Measurements from ENCODE around the gene AUTS2.

AUTS2 gene

GRCh38 chr7:70325509-70326101, 727.3 kb downstream of the AUTS2 start:
- Histone ChIP-seq H3K36me3 (ENCODE audit: control insufficient read depth in 1 of 2, insufficient read depth in 2 of 2, low read length in 2 of 2) (no peaks in the 10 kb centered on the region), H3K27me3 (ENCODE audit: low read depth, low read length) (no peaks in the 10 kb centered on the region), H3K9me3 (ENCODE audit: control insufficient read depth in 1 of 2, low read length in 2 of 2) (no peaks in the 10 kb centered on the region), H3K4me1 (ENCODE audit: control insufficient read depth in 1 of 2, insufficient read depth in 2 of 2, low read length in 2 of 2) (no peaks in the 10 kb centered on the region), H3K4me3 (ENCODE audit: low read depth in 1 of 2, low read length in 2 of 2) (no peak overlapping the region), H3K27ac (ENCODE audit: low read length) (no peak overlapping the region)

GRCh38 chr7:70334295-70334694, 736.0 kb downstream of the AUTS2 start:
- Histone ChIP-seq H3K9me3 (ENCODE audit: control insufficient read depth in 1 of 2, low read length in 2 of 2) (no peaks in the 10 kb centered on the region), H3K4me3 (ENCODE audit: low read depth in 1 of 2, low read length in 2 of 2) (no peak overlapping the region), H3K27ac (ENCODE audit: low read length) (no peak overlapping the region), H3K27me3 (ENCODE audit: low read depth, low read length) (no peaks in the 10 kb centered on the region), H3K4me1 (ENCODE audit: control insufficient read depth in 1 of 2, insufficient read depth in 2 of 2, low read length in 2 of 2) (no peaks in the 10 kb centered on the region), H3K36me3 (ENCODE audit: control insufficient read depth in 1 of 2, insufficient read depth in 2 of 2, low read length in 2 of 2) (no peaks in the 10 kb centered on the region)

GRCh38 chr7:70334871-70335270, 736.6 kb downstream of the AUTS2 start:
- H3K27me3 ChIP-seq (ENCODE audit: low read depth, low read length), result no peaks in the 10 kb centered on the region
- no peak overlapping the region for H3K4me3 ChIP-seq (ENCODE audit: low read depth in 1 of 2, low read length in 2 of 2)
- H3K4me1 ChIP-seq (ENCODE audit: control insufficient read depth in 1 of 2, insufficient read depth in 2 of 2, low read length in 2 of 2), result no peaks in the 10 kb centered on the region
- H3K36me3 ChIP-seq (ENCODE audit: control insufficient read depth in 1 of 2, insufficient read depth in 2 of 2, low read length in 2 of 2), result no peaks in the 10 kb centered on the region
- H3K27ac ChIP-seq (ENCODE audit: low read length), result no peak overlapping the region
- H3K9me3 ChIP-seq (ENCODE audit: control insufficient read depth in 1 of 2, low read length in 2 of 2), result no peaks in the 10 kb centered on the region

- Histone ChIP-seq H3K27me3 (ENCODE audit: low read depth, low read length) (no peaks in the 10 kb centered on the region), H3K27ac (ENCODE audit: low read length) (no peak overlapping the region), H3K4me3 (ENCODE audit: low read depth in 1 of 2, low read length in 2 of 2) (no peak overlapping the region), H3K36me3 (ENCODE audit: control insufficient read depth in 1 of 2, insufficient read depth in 2 of 2, low read length in 2 of 2) (no peaks in the 10 kb centered on the region), H3K9me3 (ENCODE audit: control insufficient read depth in 1 of 2, low read length in 2 of 2) (no peaks in the 10 kb centered on the region), H3K4me1 (ENCODE audit: control insufficient read depth in 1 of 2, insufficient read depth in 2 of 2, low read length in 2 of 2) (no peaks in the 10 kb centered on the region)
These were observed 738.3 kb downstream of the AUTS2 start for GRCh38 chr7:70336536-70336935.

GRCh38 chr7:70338015-70338414, 739.7 kb downstream of the AUTS2 start:
- H3K27me3 ChIP-seq (ENCODE audit: low read depth, low read length), result no peaks in the 10 kb centered on the region
- H3K9me3 ChIP-seq (ENCODE audit: control insufficient read depth in 1 of 2, low read length in 2 of 2), result no peaks in the 10 kb centered on the region
- H3K27ac ChIP-seq (ENCODE audit: low read length), result no peak overlapping the region
- no peaks in the 10 kb centered on the region for H3K4me1 ChIP-seq (ENCODE audit: control insufficient read depth in 1 of 2, insufficient read depth in 2 of 2, low read length in 2 of 2)
- H3K36me3 ChIP-seq (ENCODE audit: control insufficient read depth in 1 of 2, insufficient read depth in 2 of 2, low read length in 2 of 2), result no peaks in the 10 kb centered on the region
- H3K4me3 ChIP-seq (ENCODE audit: low read depth in 1 of 2, low read length in 2 of 2), result no peak overlapping the region

GRCh38 chr7:70340236-70340635, 742.0 kb downstream of the AUTS2 start:
- Histone ChIP-seq H3K27ac (ENCODE audit: low read length) (no peak overlapping the region), H3K9me3 (ENCODE audit: control insufficient read depth in 1 of 2, low read length in 2 of 2) (no peaks in the 10 kb centered on the region), H3K4me3 (ENCODE audit: low read depth in 1 of 2, low read length in 2 of 2) (no peak overlapping the region), H3K36me3 (ENCODE audit: control insufficient read depth in 1 of 2, insufficient read depth in 2 of 2, low read length in 2 of 2) (no peaks in the 10 kb centered on the region), H3K27me3 (ENCODE audit: low read depth, low read length) (no peaks in the 10 kb centered on the region), H3K4me1 (ENCODE audit: control insufficient read depth in 1 of 2, insufficient read depth in 2 of 2, low read length in 2 of 2) (no peaks in the 10 kb centered on the region)

- no peak overlapping the region for H3K27ac ChIP-seq (ENCODE audit: low read length)
- no peaks in the 10 kb centered on the region for H3K4me1 ChIP-seq (ENCODE audit: control insufficient read depth in 1 of 2, insufficient read depth in 2 of 2, low read length in 2 of 2)
- H3K27me3 ChIP-seq (ENCODE audit: low read depth, low read length), result no peaks in the 10 kb centered on the region
- H3K9me3 ChIP-seq (ENCODE audit: control insufficient read depth in 1 of 2, low read length in 2 of 2), result no peaks in the 10 kb centered on the region
- H3K36me3 ChIP-seq (ENCODE audit: control insufficient read depth in 1 of 2, insufficient read depth in 2 of 2, low read length in 2 of 2), result no peaks in the 10 kb centered on the region
- H3K4me3 ChIP-seq (ENCODE audit: low read depth in 1 of 2, low read length in 2 of 2), result no peak overlapping the region
These were observed 743.2 kb downstream of the AUTS2 start for GRCh38 chr7:70341446-70341845.

- no peak overlapping the region for H3K27ac ChIP-seq (ENCODE audit: low read length)
These were observed 745.2 kb downstream of the AUTS2 start for GRCh38 chr7:70343519-70343918.

GRCh38 chr7:70344726-70345125, 746.5 kb downstream of the AUTS2 start:
- no peak overlapping the region for H3K4me3 ChIP-seq (ENCODE audit: low read depth in 1 of 2, low read length in 2 of 2)
- H3K36me3 ChIP-seq (ENCODE audit: control insufficient read depth in 1 of 2, insufficient read depth in 2 of 2, low read length in 2 of 2), result no peaks in the 10 kb centered on the region
- no peaks in the 10 kb centered on the region for H3K4me1 ChIP-seq (ENCODE audit: control insufficient read depth in 1 of 2, insufficient read depth in 2 of 2, low read length in 2 of 2)
- no peaks in the 10 kb centered on the region for H3K27me3 ChIP-seq (ENCODE audit: low read depth, low read length)
- no peak overlapping the region for H3K27ac ChIP-seq (ENCODE audit: low read length)
- H3K9me3 ChIP-seq (ENCODE audit: control insufficient read depth in 1 of 2, low read length in 2 of 2), result no peaks in the 10 kb centered on the region

More at GRCh38 chr7:70343519-70343918, 745.2 kb downstream of the AUTS2 start:
- H3K4me1 ChIP-seq (ENCODE audit: control insufficient read depth in 1 of 2, insufficient read depth in 2 of 2, low read length in 2 of 2), result no peaks in the 10 kb centered on the region
- H3K4me3 ChIP-seq (ENCODE audit: low read depth in 1 of 2, low read length in 2 of 2), result no peak overlapping the region
- H3K36me3 ChIP-seq (ENCODE audit: control insufficient read depth in 1 of 2, insufficient read depth in 2 of 2, low read length in 2 of 2), result no peaks in the 10 kb centered on the region
- no peaks in the 10 kb centered on the region for H3K27me3 ChIP-seq (ENCODE audit: low read depth, low read length)
- H3K9me3 ChIP-seq (ENCODE audit: control insufficient read depth in 1 of 2, low read length in 2 of 2), result no peaks in the 10 kb centered on the region

- no peaks in the 10 kb centered on the region for H3K9me3 ChIP-seq (ENCODE audit: control insufficient read depth in 1 of 2, low read length in 2 of 2)
- H3K4me3 ChIP-seq (ENCODE audit: low read depth in 1 of 2, low read length in 2 of 2), result no peak overlapping the region
- no peak overlapping the region for H3K27ac ChIP-seq (ENCODE audit: low read length)
- H3K4me1 ChIP-seq (ENCODE audit: control insufficient read depth in 1 of 2, insufficient read depth in 2 of 2, low read length in 2 of 2), result no peaks in the 10 kb centered on the region
- H3K36me3 ChIP-seq (ENCODE audit: control insufficient read depth in 1 of 2, insufficient read depth in 2 of 2, low read length in 2 of 2), result no peaks in the 10 kb centered on the region
- no peaks in the 10 kb centered on the region for H3K27me3 ChIP-seq (ENCODE audit: low read depth, low read length)
These were observed 748.7 kb downstream of the AUTS2 start for GRCh38 chr7:70346844-70347462.

- no peaks in the 10 kb centered on the region for H3K9me3 ChIP-seq (ENCODE audit: control insufficient read depth in 1 of 2, low read length in 2 of 2)
- peaks cover 0 to 5% of the 10 kb centered on the region in 2 donors for H3K4me1 ChIP-seq (ENCODE audit: control insufficient read depth in 1 of 2, insufficient read depth in 2 of 2, low read length in 2 of 2)
- no peaks in the 10 kb centered on the region for H3K36me3 ChIP-seq (ENCODE audit: control insufficient read depth in 1 of 2, insufficient read depth in 2 of 2, low read length in 2 of 2)
- no peak overlapping the region for H3K27ac ChIP-seq (ENCODE audit: low read length)
- no peak overlapping the region for H3K4me3 ChIP-seq (ENCODE audit: low read depth in 1 of 2, low read length in 2 of 2)
- H3K27me3 ChIP-seq (ENCODE audit: low read depth, low read length), result no peaks in the 10 kb centered on the region
These were observed 749.4 kb downstream of the AUTS2 start for GRCh38 chr7:70347463-70348254.

Measured in muscle layer of duodenum (tissue), 2 donors.